Activated B cell treated with CpG ODN at 0.5 μM for 24 hours (primary cell): Measurements from ENCODE around the gene VWC2L. TPM values are rescaled to one million over a fixed set of nuclear protein-coding genes. Genes with fewer than 3 reads are reported as not detected.

Source experiments
- ATAC-seq: fragments of 200-7000 bp; cut with Tn5 transposase; one replicate; pipeline ENCODE4 v1.10.0; 2021; ENCODE audit warnings: low read depth, mild to moderate bottlenecking, moderate library complexity
- CTCF ChIA-PET: fragments of 350-600 bp; sonication (Branson Sonifier 250); formaldehyde crosslinking; loops from one replicate; lab custom pipeline; 2021; ENCODE audit warnings: antibody characterized with exemption; lab: Charles Lee
- POLR2A ChIA-PET: fragments of 350-600 bp; sonication (Branson Sonifier 250); formaldehyde crosslinking; loops from one replicate; lab custom pipeline; 2021; ENCODE audit warnings: antibody characterized with exemption; lab: Charles Lee
- DNase-seq: peaks from one replicate; pipeline ENCODE4 v3.0.0; 2022
- H3K27ac Mint-ChIP-seq: one replicate; pipeline ENCODE4 v1.8.0; 2020; ENCODE audit warnings: mixed read lengths
- H3K27me3 Mint-ChIP-seq: one replicate; pipeline ENCODE4 v1.8.0; 2021; ENCODE audit warnings: mixed read lengths
- H3K36me3 Mint-ChIP-seq: one replicate; pipeline ENCODE4 v1.8.0; 2021; ENCODE audit warnings: low read depth, mixed read lengths
- H3K4me1 Mint-ChIP-seq: one replicate; pipeline ENCODE4 v1.8.0; 2021; ENCODE audit warnings: mixed read lengths
- H3K4me3 Mint-ChIP-seq: one replicate; pipeline ENCODE4 v1.8.0; 2020; ENCODE audit warnings: mild to moderate bottlenecking, mixed read lengths
- H3K9me3 Mint-ChIP-seq: one replicate; pipeline ENCODE4 v1.8.0; 2020; ENCODE audit warnings: mixed read lengths
- CTCF ChIP-seq: fragments of 200-600 bp; IDR thresholded peaks from one replicate; pipeline ENCODE4 v1.8.0; 2022; ENCODE audit warnings: antibody characterized with exemption, mild to moderate bottlenecking
- intact Hi-C: fragments of 100-400 bp; cut with micrococcal nuclease; formaldehyde crosslinking; loops from one replicate; pipeline ENCODE4 v1.15.1; 2024
- total RNA-seq: library from RNA; stranded (reverse); gene quantifications from 2 replicates; pipeline ENCODE4 v1.2.3, GENCODE V29; 2022

VWC2L gene
- total RNA-seq, 1 donor from 2014 or later, result not detected

- no peaks in the 10 kb centered on the region for H3K27me3 Mint-ChIP-seq
- intact Hi-C loops, result no loop called here
- H3K4me1 Mint-ChIP-seq, result no peaks in the 10 kb centered on the region
- ChIA-PET CTCF (no interaction called here), POLR2A (no interaction called here)
- H3K36me3 Mint-ChIP-seq, result no peaks in the 10 kb centered on the region
- TF ChIP-seq CTCF, result no peak
- H3K9me3 Mint-ChIP-seq, result no peaks in the 10 kb centered on the region
- ATAC-seq (no peak), DNase-seq (no peak)
- no peak overlapping the region for H3K4me3 Mint-ChIP-seq
- H3K27ac Mint-ChIP-seq, result no peak overlapping the region
These were observed 39.5 kb downstream of the VWC2L start for GRCh38 chr2:214450118-214450894.

- no peaks in the 10 kb centered on the region for H3K27me3 Mint-ChIP-seq
- no peak for TF ChIP-seq CTCF
- H3K9me3 Mint-ChIP-seq, result no peaks in the 10 kb centered on the region
- H3K27ac Mint-ChIP-seq, result no peak overlapping the region
- no peaks in the 10 kb centered on the region for H3K36me3 Mint-ChIP-seq
- ATAC-seq (no peak), DNase-seq (no peak)
- ChIA-PET CTCF (no interaction called here), POLR2A (no interaction called here)
- no peaks in the 10 kb centered on the region for H3K4me1 Mint-ChIP-seq
- intact Hi-C loops, result no loop called here
- no peak overlapping the region for H3K4me3 Mint-ChIP-seq
These were observed 40.8 kb downstream of the VWC2L start for GRCh38 chr2:214451516-214452275.

GRCh38 chr2:214465363-214466146 lies 54.7 kb downstream of the VWC2L start:
- Mint-ChIP-seq H3K9me3 (no peaks in the 10 kb centered on the region), H3K4me1 (no peaks in the 10 kb centered on the region), H3K27me3 (no peaks in the 10 kb centered on the region), H3K36me3 (no peaks in the 10 kb centered on the region), H3K4me3 (no peak overlapping the region), H3K27ac (no peak overlapping the region)
- intact Hi-C loops, result no loop called here
- ATAC-seq, result no peak
- ChIA-PET CTCF (no interaction called here), POLR2A (no interaction called here)
- no peak for TF ChIP-seq CTCF
- DNase-seq, result no peak

- Mint-ChIP-seq H3K4me1 (no peaks in the 10 kb centered on the region), H3K27ac (no peak overlapping the region), H3K4me3 (no peak overlapping the region), H3K27me3 (no peaks in the 10 kb centered on the region), H3K9me3 (no peaks in the 10 kb centered on the region), H3K36me3 (no peaks in the 10 kb centered on the region)
- intact Hi-C loops, result no loop called here
- no peak for DNase-seq
- no peak for TF ChIP-seq CTCF
- CTCF ChIA-PET, result no interaction called here
- ATAC-seq, result no peak
- POLR2A ChIA-PET, result no interaction called here
These were observed 58.9 kb downstream of the VWC2L start for GRCh38 chr2:214469728-214470127.

GRCh38 chr2:214471382-214471781 lies 60.5 kb downstream of the VWC2L start:
- no peaks in the 10 kb centered on the region for H3K9me3 Mint-ChIP-seq
- H3K36me3 Mint-ChIP-seq, result no peaks in the 10 kb centered on the region
- no peaks in the 10 kb centered on the region for H3K4me1 Mint-ChIP-seq
- POLR2A ChIA-PET, result no interaction called here
- no peaks in the 10 kb centered on the region for H3K27me3 Mint-ChIP-seq
- ATAC-seq, result no peak
- intact Hi-C loops, result no loop called here
- TF ChIP-seq CTCF, result no peak
- no peak overlapping the region for H3K4me3 Mint-ChIP-seq
- no peak overlapping the region for H3K27ac Mint-ChIP-seq
- CTCF ChIA-PET, result no interaction called here
- no peak for DNase-seq
